Karpas-422 (cell line): Measurements from ENCODE around the gene CCDC57. TPM values are rescaled to one million over a fixed set of nuclear protein-coding genes. Genes with fewer than 3 reads are reported as not detected.

Source experiments
- DNase-seq: peaks from one replicate; pipeline ENCODE4 v3.0.0-alpha.2; 2015
- H2AFZ ChIP-seq: fragments of 200-600 bp; sonication (generic); 2 replicates; pipeline ENCODE4 v1.6.1; 2014; ENCODE audit warnings: antibody characterized with exemption, low read length, mixed read lengths
- H3K27ac ChIP-seq: fragments of 200-600 bp; sonication (generic); 2 replicates; pipeline ENCODE4 v1.5.1; 2014; ENCODE audit warnings: mild to moderate bottlenecking, low read length, moderate library complexity
- H3K27me3 ChIP-seq: fragments of 200-600 bp; sonication (generic); 2 replicates; pipeline ENCODE4 v1.6.1; 2014; ENCODE audit warnings: low read length, mixed read lengths
- H3K36me3 ChIP-seq: fragments of 200-600 bp; sonication (generic); 2 replicates; pipeline ENCODE4 v1.6.1; 2014; ENCODE audit warnings: low read length, mixed read lengths; ENCODE audit not compliant: insufficient read depth
- H3K4me1 ChIP-seq: fragments of 200-600 bp; sonication (generic); 2 replicates; pipeline ENCODE4 v1.6.1; 2014; ENCODE audit warnings: mild to moderate bottlenecking, low read length, mixed read lengths
- H3K4me2 ChIP-seq: fragments of 200-600 bp; sonication (generic); 2 replicates; pipeline ENCODE4 v1.6.1; 2014; ENCODE audit warnings: low read length, low read depth, mild to moderate bottlenecking; ENCODE audit not compliant: poor library complexity, severe bottlenecking
- H3K4me3 ChIP-seq: fragments of 200-600 bp; sonication (generic); 2 replicates; pipeline ENCODE4 v1.5.1; 2014; ENCODE audit warnings: mild to moderate bottlenecking, antibody characterized with exemption, low read length, mixed read lengths
- H3K79me2 ChIP-seq: fragments of 200-600 bp; sonication (generic); 2 replicates; pipeline ENCODE4 v1.6.1; 2014; ENCODE audit warnings: mild to moderate bottlenecking, low read length, mixed read lengths
- H3K9ac ChIP-seq: fragments of 200-600 bp; sonication (generic); 2 replicates; pipeline ENCODE4 v1.6.0; 2014; ENCODE audit warnings: low read length
- H3K9me2 ChIP-seq: fragments of 200-600 bp; sonication (generic), shearing (Covaris generic); replicated peaks from 2 replicates; pipeline ENCODE4 v1.6.0; 2014; ENCODE audit warnings: mild to moderate bottlenecking, low read length, moderate library complexity; ENCODE audit not compliant: insufficient read depth
- H3K9me3 ChIP-seq: fragments of 300-700, 200-600 bp; sonication (generic); 2 replicates; pipeline ENCODE4 v1.6.1; 2014; ENCODE audit warnings: low read length, mixed read lengths
- H4K20me1 ChIP-seq: fragments of 200-600 bp; sonication (generic); 2 replicates; pipeline ENCODE4 v1.6.1; 2014; ENCODE audit warnings: mild to moderate bottlenecking, antibody characterized with exemption, low read length, low read depth; ENCODE audit not compliant: insufficient read depth
- total RNA-seq: library from RNA; depleted of rRNA; stranded (reverse); fragments of >200 nt; shearing (Covaris generic); gene quantifications from 2 replicates; pipeline ENCODE4 v1.2.3, GENCODE V29; 2014; ENCODE audit warnings: low replicate concordance

The CCDC57 gene
- total RNA-seq, 1 experiment from 2014 or later: 31.3 TPM

DNA sequence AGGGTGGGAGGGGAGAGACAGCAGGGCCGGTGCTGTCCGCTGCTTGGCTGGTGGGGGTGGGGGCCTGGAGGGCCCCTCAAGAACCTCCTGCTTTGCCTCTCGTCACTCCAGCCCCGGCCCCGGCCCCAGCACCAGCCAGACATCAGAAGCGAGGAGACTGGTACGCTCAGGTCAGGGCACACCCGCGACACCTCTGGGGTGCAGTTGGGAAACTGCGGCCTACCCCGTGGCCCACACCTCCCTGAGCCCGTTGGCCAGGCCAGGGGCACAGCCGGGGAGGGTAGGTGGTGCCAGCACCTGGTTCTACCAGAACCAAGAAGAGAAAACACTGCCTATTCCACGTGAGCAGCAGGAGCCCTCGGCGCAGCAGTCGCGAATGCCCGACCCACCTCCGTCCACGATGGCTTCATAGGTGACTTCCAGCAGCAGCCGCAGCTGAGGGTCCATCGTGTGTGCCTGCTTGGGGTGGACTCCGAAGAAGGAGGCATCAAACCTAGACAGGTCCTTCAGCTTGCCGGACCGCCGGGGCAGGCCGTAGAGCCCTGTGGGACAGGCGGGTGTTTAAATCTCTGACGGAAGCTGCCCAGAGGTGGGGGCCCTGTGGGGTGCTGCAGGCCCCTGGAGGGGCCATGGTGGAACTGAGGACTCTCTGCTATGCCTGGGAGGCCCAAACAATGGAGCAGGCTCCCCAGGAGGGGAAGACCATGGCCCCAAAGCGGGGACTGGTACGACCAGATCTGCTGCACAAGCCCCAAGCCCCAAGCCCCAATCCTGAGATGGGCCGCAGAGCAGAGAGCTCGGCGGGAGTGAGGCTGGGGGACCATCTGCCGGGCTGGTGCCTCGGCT, 117.5 kb downstream of the CCDC57 start:
- peaks cover 43% of the 10 kb centered on the region for H4K20me1 ChIP-seq
- H3K79me2 ChIP-seq: peaks cover 47% of the 10 kb centered on the region
- H3K36me3 ChIP-seq: peaks cover 14% of the 10 kb centered on the region
- no peaks in the 10 kb centered on the region for H3K27me3 ChIP-seq
- H3K27ac ChIP-seq: no peak overlapping the region
- no peak overlapping the region for H2AFZ ChIP-seq
- H3K4me3 ChIP-seq: no peak overlapping the region
- no peak for DNase-seq
- H3K9me3 ChIP-seq: no peaks in the 10 kb centered on the region
- H3K9me2 ChIP-seq: no peaks in the 10 kb centered on the region
- H3K9ac ChIP-seq: no peak overlapping the region
- H3K4me1 ChIP-seq: peaks cover 26% of the 10 kb centered on the region
- no peak overlapping the region for H3K4me2 ChIP-seq

DNA sequence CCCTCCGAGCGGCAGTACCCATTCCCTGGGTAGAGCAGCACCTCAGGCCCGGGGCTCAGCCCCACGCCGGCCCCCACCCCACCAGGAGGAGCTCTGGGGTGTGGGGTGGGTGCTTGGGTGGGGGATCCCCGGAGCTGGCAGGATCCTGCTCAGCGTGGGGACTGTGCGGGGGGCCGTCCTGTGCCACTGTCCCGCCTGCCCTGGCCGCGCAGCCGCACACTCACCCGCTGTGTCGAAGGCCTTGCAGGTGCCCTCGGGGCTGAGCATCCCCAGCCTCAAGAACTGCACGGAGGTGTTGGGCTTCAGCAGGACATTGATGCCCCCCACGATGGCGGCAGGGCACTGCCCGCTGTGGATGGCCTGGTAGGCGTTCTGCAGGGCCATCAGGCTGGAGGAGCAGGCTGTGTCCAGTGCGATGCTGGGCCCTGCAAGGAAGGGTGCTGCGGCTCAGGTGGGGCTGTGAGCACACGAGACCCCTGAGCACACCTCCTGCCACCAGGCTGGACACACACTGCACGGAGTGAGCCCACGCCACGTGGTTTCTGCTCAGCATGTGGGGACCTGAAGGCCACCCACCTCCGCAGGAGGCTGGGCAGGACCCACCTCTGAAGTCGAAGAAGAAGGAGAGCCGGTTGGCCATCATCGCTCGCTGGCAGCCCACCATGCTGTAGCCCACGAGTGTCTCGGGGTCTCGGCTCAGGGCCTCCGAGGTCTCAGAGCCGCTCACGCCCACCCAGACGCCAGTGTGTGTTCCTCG, 119.5 kb downstream of the CCDC57 start:
- H3K27me3 ChIP-seq: no peaks in the 10 kb centered on the region
- H3K4me3 ChIP-seq: no peak overlapping the region
- no peaks in the 10 kb centered on the region for H3K9me3 ChIP-seq
- peaks cover 36% of the 10 kb centered on the region for H3K79me2 ChIP-seq
- peaks cover 13% of the 10 kb centered on the region for H3K4me1 ChIP-seq
- no peak overlapping the region for H3K27ac ChIP-seq
- no peak overlapping the region for H2AFZ ChIP-seq
- H3K9ac ChIP-seq: no peak overlapping the region
- H3K4me2 ChIP-seq: no peak overlapping the region
- H3K36me3 ChIP-seq: peaks cover 17% of the 10 kb centered on the region
- no peaks in the 10 kb centered on the region for H3K9me2 ChIP-seq
- H4K20me1 ChIP-seq: peaks cover 49% of the 10 kb centered on the region
- no peak for DNase-seq

DNA sequence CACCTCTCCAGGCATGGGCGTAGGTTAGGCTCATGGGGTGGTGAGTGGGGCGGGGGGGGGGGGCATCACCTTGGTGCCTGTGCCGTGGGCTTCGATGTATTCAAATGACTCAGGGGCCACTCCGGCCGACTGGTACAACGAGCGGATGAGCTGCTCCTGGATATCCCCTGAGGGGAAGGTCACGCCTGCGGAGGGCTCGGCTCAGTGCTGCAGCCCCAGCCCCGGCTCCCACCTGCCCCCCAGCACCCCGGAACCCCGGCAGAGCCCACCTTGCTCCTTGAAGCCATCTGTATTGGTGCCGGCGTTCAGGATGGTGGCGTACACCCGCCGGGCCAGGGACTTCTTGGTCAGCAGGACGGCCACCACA, 120.0 kb downstream of the CCDC57 start:
- H3K36me3 ChIP-seq: peaks cover 20% of the 10 kb centered on the region
- H3K27ac ChIP-seq: no peak overlapping the region
- no peak overlapping the region for H3K4me2 ChIP-seq
- peaks cover 33% of the 10 kb centered on the region for H3K79me2 ChIP-seq
- H3K27me3 ChIP-seq: no peaks in the 10 kb centered on the region
- H3K9me3 ChIP-seq: no peaks in the 10 kb centered on the region
- H3K9ac ChIP-seq: no peak overlapping the region
- DNase-seq: no peak
- H3K4me1 ChIP-seq: peaks cover 13% of the 10 kb centered on the region
- H3K4me3 ChIP-seq: no peak overlapping the region
- H4K20me1 ChIP-seq: peaks cover 49% of the 10 kb centered on the region
- H3K9me2 ChIP-seq: no peaks in the 10 kb centered on the region
- no peak overlapping the region for H2AFZ ChIP-seq

DNA sequence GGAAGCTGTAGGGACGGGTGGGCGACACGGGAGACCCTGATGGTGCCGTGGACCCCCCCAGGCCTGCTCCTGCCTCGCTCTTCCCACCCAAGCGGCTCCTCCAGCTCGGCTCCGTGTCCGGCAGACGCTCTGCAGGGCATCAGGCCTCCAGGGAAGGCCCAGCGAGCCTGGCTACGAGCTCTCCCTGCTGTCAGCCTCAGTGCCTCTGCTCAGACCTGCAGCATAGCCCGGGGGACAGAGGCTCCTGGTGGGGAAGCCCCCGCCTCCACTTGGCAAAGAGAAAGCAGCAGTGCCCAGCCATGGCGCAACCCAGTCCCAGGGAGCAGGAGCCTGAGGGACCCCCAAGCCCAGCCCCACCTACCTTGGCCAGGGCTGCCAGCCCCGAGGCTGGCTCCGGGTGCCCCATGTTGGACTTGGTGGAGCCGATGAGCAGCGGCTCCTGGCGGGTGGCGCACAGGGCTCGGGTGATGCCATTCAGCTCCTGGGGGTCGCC, 120.5 kb downstream of the CCDC57 start:
- Histone ChIP-seq H3K9me3 (no peaks in the 10 kb centered on the region), H2AFZ (no peak overlapping the region), H4K20me1 (peaks cover 48% of the 10 kb centered on the region), H3K27me3 (no peaks in the 10 kb centered on the region), H3K9ac (no peak overlapping the region), H3K4me2 (no peak overlapping the region), H3K4me1 (peaks cover 13% of the 10 kb centered on the region), H3K79me2 (peaks cover 28% of the 10 kb centered on the region), H3K4me3 (no peak overlapping the region), H3K36me3 (peaks cover 20% of the 10 kb centered on the region), H3K9me2 (no peaks in the 10 kb centered on the region), H3K27ac (no peak overlapping the region)
- no peak for DNase-seq

DNA sequence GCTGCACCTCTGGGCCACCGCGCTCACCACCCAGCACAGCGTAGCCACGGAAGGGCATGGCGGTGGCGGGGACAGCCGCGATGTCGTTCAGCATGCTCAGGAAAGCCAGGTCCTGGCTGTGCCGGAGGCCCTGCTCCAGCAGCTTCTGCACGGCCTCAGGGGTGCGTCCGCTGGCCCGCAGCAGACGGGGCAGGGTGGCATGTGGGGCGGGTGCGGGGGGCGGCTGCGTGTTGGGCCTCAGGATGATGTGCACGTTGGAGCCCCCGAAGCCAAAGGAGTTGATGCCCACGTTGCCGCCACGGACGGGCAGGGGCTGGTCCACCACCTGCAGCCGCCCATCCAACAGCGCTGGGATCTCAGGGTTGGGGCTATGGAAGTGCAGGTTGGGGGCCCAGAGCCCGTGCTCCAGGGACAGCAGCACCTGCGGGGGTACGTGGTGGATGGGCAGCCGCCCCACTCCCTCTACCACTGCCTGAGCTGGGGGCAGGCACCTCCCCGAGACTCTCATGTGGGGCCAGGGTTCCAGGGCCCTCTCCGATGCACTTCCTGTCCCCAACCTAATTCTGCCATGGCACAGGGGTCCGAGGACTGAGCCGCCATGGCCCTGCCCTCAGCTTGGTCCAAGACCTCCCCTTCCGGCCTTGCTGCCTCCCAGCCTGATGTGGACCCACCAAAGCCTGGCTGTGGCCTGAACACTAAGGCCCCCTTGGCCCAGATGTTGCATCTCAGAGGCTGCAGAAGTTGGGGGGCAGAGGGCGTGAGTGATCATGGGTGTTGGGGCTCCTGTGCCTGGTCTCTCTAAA, 121.2 kb downstream of the CCDC57 start:
- Histone ChIP-seq H2AFZ (no peak overlapping the region), H3K9me2 (no peaks in the 10 kb centered on the region), H3K4me1 (peaks cover 7% of the 10 kb centered on the region), H3K27me3 (no peaks in the 10 kb centered on the region), H4K20me1 (peaks cover 42% of the 10 kb centered on the region), H3K27ac (no peak overlapping the region), H3K9ac (no peak overlapping the region), H3K4me2 (no peak overlapping the region), H3K79me2 (peaks cover 21% of the 10 kb centered on the region), H3K4me3 (no peak overlapping the region), H3K36me3 (peaks cover 20% of the 10 kb centered on the region), H3K9me3 (no peaks in the 10 kb centered on the region)
- DNase-seq: no peak

DNA sequence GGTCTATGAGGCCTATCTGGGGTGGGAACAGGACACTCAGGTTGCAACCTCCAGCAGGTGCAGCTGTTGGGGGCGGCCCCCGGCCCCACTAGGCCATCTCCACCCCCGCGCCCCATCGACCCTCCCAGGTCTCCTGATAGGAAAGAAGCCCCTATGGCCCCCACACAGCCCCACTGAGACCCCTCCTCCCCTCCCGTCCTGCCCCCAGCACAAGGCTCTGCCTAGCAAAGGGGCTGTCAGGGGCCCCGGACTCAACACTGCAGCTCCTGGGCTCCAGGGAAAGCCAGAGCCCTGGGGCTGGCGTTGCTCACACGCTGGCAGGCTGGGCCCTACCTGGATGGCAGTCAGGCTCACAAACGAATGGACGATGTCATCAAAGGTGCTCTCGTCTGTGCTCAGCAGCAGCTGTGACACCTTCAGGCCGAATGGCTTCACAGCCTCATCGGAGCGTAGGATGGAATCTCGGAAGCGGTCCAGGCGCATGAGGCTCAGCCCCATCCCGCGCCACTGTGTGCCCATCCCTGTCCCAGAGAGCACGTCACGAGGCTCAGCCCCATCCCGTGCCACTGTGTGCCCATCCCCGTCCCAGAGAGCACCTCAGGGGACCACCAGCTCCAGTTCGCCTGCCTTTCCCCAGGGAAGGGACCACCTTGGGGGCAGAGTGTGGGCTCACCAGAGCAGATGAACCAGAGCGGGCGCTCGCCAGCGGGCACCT, 121.9 kb downstream of the CCDC57 start:
- Histone ChIP-seq H3K36me3 (peaks cover 15% of the 10 kb centered on the region), H4K20me1 (peaks cover 40% of the 10 kb centered on the region), H3K27me3 (no peaks in the 10 kb centered on the region), H3K4me1 (no peaks in the 10 kb centered on the region; the same call in 1 of the 2 replicates), H3K4me2 (no peak overlapping the region), H2AFZ (no peak overlapping the region), H3K4me3 (no peak overlapping the region), H3K9me3 (no peaks in the 10 kb centered on the region), H3K27ac (no peak overlapping the region), H3K79me2 (peaks cover 14% of the 10 kb centered on the region), H3K9ac (no peak overlapping the region), H3K9me2 (no peaks in the 10 kb centered on the region)
- no peak for DNase-seq

DNA sequence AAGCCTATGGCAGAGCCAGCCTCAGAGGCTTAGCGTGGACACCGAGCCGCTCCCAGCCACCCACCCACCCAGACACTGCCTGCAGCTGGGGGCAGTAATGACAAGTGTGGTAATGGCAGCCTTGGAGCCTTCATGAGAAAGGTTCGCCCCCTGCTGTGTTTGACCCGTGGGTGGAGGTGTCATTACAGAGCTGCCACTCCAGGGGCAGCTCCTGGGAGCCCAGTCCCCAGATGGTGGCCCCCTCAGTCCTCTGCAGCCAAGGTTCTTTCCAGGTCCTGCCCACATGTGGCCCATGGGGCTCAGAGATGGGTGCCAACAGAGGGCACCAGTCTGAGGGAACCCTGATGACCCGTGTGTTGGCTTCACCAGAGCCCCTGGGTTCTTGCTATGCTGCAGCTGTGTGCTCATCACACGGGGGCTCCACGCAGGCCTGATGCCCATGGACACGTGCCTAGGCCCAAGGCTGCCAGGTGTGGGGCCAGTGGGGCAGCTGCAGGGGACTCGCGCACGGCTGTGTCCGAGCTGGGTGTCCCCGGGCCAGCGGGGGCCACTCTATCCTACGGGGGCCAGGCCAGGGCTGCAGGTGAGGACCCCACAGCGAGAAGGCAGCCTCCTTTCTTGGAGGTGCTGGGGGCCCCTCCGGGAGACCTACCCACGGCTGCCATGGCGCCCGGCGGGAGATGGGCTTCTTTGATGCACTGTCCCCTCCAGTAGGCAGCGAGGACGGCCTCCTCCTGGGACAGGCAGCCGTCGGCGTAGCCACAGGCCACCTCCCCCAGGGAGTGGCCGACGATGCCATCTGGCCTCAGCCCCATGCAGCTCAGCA, 122.7 kb downstream of the CCDC57 start:
- Histone ChIP-seq H3K4me2 (no peak overlapping the region), H3K27ac (no peak overlapping the region), H3K9ac (no peak overlapping the region), H2AFZ (no peak overlapping the region), H4K20me1 (peaks cover 32% of the 10 kb centered on the region; the same call in 1 of the 2 replicates), H3K27me3 (no peaks in the 10 kb centered on the region), H3K4me3 (no peak overlapping the region), H3K36me3 (peaks cover 11% of the 10 kb centered on the region), H3K4me1 (no peaks in the 10 kb centered on the region), H3K79me2 (peaks cover 6% of the 10 kb centered on the region), H3K9me2 (no peaks in the 10 kb centered on the region), H3K9me3 (no peaks in the 10 kb centered on the region)
- no peak for DNase-seq
